Measurements from ENCODE around the gene SSTR5.

The SSTR5 gene

GRCh38 chr16:1040346-1040745 is 32.2 kb upstream of the SSTR5 start:
- DNase-seq (ENCODE audit: low spot score) = no peak

- DNase-seq (ENCODE audit: low spot score) = no peak
These were observed 30.4 kb upstream of the SSTR5 start for GRCh38 chr16:1042049-1042744.

- DNase-seq (ENCODE audit: low spot score) = no peak
These were observed 29.7 kb upstream of the SSTR5 start for GRCh38 chr16:1042866-1043265.

GRCh38 chr16:1043881-1044451 is 28.6 kb upstream of the SSTR5 start:
- DNase-seq (ENCODE audit: low spot score) = no peak

GRCh38 chr16:1044460-1045309 is 27.9 kb upstream of the SSTR5 start:
- no peak for DNase-seq (ENCODE audit: low spot score)

DNA sequence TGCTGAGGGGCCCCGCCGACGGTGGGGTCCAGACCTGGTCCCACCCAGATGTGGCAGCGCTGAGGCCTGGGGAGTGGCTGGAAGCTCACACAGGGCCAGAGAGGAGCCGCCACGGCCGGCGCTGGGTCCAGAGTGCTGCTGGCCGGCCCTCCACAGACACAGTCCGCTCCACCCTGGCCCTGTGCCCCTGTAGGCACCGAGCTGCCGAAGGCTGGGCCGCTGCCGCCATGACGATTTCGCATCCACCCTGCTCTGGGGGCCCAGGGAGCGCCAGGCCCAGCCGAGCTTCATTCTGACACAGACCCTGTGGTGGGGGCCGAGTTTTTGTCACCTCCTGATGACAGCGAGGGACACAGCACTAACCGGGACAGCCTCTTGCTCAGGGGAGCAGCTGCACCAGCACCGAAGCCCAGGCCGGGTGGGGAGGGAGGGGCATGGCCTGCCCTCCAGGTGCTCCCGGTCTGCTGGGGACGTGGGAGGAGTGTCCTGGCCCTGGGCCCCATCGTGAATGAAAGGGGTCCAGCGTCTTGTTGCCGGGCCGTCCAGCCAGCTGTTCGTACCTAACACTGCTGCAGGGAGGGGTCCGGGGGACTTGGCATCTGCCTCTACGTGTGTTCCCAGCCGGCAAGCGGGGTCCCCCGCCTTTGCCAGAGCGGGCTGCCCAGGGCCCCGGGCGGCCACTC is 27.1 kb upstream of the SSTR5 start:
- no peak for DNase-seq (ENCODE audit: low spot score)

DNA sequence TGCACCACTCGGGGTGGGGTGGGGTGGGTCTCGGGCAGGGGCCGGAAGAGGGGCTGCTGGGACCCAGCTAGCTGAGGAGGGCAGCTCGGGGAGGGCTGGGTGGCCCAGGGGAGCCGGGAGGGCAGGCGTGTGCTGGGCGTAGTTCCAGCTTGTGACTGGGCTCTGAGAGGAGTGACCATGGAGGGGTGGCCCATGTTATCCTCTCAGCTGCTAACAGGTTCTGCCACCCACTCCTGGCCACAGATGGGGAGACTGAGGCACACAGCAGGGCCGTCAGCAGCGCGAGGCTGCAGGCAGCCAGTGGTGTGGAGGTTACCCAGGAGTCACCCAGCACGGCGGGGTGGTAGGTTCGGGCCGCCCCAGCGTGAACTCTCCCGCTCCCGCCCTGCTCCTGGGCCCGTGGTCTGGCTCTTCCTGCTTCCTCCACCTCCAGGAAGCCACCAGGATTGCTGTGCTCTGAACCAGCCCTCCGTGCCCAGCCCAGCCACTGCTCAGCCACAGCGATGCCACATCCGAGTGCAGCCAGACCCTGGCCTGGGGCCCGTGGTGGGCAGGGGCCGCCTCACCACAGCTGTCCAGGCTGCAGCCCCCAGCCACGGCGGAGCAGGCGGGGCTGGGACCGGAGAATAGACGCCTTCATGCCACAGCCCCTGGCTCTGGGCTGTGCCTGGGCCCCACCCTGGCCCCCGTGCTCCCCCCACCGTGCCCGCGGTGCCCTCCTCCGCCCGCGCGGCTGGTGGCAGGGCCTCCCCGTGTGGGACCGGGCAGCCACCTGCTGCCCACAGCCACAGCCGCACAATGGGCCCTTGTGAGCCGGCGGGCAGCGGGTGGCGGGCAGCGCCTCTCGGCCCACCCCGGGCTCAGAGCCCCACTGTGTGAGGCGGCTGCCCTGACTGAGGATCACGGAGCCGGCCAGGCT is 26.3 kb upstream of the SSTR5 start:
- DNase-seq (ENCODE audit: low spot score) = no peak

DNA sequence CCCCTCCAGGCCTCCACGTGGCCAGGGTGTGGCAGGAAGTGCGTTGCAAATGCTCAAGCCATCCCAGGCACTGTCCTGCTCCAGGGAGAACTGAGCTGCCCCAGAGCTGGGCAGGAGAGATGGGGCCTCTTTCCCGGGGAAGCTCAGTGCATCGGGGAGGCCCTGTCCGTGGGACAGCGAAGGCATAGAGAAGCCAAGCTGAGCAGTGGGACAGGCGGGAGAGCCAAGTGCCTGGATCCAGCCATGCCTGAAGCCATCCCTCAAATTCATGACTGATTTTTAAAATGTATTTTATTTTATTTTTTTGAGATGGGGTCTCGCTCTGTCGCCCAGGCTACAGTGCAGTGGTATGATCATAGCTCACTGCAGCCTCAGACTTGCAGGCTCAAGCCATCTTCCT is 25.4 kb upstream of the SSTR5 start:
- no peak for DNase-seq (ENCODE audit: low spot score)

GRCh38 chr16:1047801-1048200 is 24.7 kb upstream of the SSTR5 start:
- DNase-seq (ENCODE audit: low spot score) = no peak

DNA sequence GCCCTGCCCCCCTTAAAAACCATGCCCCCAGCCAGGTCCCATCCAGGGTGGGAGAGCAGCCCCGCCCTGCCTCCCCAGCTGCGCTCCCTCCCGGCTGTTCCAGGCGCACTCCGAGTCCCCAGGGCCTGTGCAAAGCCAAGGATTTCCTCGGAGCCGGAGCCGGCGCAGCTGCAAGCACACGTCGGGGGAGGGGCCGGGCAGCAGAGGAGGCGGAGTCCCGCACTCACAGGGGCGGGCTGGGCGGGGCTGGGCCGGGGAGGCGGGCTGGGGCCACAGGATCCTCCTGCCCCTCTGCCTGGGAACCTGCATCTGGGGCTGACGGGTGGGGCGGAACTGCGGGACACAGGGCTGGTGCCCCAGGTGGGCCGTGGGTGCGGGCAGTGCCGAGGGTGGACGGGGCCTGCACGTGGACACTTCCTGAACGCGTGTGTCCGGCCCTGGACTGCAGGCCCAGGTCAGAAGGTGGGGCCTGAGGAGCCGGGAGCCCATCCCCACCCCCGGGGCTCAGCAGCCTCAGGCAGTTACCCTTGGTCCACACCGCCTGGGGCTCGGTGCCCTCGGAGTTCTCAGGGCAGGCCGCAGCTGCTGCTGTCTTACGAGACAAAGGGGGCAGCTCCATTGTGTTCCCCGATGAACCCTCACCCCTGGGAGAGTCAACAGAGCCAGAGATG is 24.0 kb upstream of the SSTR5 start:
- peak; percentile 67 for DNase-seq (ENCODE audit: low spot score)

- DNase-seq (ENCODE audit: low spot score) = no peak
These were observed 23.2 kb upstream of the SSTR5 start for GRCh38 chr16:1049113-1049975.

DNA sequence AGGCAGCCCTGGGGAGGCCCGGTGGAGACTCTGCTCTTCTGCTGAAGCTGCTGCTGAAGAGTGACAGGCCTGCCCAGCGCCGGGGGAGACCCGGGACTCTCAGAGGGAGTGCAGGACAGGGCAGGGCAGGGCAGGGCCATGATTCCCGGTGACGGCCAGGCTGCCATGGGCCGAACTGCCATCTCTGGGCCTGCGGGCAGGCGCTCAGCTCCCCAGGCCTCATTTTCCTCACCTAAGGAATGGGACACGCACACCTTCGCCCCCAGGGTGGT is 22.6 kb upstream of the SSTR5 start:
- DNase-seq (ENCODE audit: low spot score) = no peak

GRCh38 chr16:1050516-1050915 is 22.0 kb upstream of the SSTR5 start:
- no peak for DNase-seq (ENCODE audit: low spot score)

DNA sequence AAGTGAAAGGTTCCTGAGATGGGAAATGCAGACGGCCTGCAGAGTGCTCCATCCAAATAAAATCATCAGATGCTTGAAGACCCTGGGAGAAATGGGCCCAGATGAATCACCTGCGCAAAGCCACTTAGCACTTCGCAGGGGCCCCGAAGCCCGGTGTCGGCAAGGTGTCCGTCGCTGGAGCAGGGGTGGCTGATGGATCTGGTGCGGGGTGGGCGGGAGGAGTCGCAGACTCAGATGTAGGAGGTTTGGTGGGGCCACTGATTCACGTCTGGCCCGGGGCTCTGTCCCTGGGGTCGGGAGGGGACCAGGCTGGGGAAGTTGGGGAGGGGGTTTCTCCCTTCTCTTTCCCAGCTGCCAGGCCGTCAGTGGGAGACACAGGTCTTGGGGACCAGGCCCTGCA is 21.6 kb upstream of the SSTR5 start:
- DNase-seq (ENCODE audit: low spot score) = no peak

DNA sequence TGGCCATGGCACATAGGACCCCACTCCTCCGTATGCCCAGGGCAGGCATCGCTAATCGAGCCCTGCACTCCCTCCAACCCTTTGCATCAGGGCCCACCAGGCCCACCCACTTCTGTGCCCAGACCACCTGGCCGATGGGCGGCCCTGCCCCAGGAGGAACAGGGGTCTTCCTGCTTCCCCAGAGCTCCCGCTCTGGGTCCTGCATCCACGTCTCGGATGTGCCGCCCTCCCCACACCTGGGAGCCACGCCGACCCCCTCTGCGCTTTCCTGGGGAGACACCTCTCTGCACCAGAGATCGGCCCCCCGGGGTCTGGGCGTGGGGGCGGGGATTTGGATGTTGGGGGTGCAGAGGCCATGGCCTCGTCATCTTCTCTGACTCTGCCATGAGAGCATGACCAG is 21.1 kb upstream of the SSTR5 start:
- DNase-seq (ENCODE audit: low spot score) = no peak

DNA sequence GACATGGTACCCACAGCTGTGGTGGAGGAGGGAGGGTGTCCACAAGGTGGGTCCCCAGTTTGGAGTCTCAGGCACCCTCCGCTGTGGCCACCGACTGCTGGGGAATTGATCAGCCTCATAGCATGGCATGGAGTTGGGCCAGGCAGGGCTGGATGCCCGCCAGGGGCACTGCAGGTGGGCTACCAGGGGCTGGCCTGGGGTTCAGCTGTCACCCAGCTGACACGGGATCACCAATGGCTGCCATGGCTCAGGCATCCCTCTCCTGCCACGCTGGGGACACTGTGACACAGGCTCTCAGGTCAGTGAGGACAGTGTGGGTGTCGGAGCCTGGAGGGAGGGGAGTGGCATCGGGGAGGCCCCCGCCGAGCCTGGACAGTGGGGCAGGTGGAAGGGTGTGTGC is 19.8 kb upstream of the SSTR5 start:
- no peak for DNase-seq (ENCODE audit: low spot score)

- no peak for DNase-seq (ENCODE audit: low spot score)
These were observed 19.4 kb upstream of the SSTR5 start for GRCh38 chr16:1053121-1053521.

DNA sequence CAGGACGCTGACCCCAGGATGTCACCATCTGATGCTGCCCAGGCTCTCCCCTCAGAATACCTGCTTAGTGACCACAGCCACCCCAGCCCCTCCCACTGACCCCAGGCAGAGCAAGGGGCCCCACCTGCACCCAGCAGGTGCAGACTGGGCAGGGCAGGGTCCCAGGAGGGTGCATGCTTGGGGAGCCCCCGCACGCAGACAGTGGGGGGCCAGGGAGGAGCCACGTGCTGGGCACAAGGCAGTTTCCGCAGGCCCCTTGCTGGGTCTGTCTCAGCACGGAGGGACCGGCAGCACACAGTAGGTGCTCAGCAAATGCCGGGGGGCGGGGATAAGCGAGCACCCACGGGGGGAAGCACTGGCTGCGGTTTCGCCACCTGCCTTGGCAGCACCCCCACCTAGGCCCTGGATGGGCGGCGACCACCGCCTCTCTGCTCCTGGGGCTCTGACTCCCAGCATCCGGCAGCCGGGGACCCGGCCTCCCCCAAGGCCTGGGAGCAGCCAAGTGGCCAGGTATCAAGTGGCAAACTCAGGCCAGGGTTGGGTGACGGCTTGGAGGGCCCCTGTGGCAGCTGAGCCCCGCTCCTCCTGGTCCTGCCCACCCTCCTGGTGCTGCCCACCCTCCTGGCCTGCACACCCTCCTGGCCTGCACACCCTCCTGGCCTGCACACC is 18.7 kb upstream of the SSTR5 start:
- no peak for DNase-seq (ENCODE audit: low spot score)

DNA sequence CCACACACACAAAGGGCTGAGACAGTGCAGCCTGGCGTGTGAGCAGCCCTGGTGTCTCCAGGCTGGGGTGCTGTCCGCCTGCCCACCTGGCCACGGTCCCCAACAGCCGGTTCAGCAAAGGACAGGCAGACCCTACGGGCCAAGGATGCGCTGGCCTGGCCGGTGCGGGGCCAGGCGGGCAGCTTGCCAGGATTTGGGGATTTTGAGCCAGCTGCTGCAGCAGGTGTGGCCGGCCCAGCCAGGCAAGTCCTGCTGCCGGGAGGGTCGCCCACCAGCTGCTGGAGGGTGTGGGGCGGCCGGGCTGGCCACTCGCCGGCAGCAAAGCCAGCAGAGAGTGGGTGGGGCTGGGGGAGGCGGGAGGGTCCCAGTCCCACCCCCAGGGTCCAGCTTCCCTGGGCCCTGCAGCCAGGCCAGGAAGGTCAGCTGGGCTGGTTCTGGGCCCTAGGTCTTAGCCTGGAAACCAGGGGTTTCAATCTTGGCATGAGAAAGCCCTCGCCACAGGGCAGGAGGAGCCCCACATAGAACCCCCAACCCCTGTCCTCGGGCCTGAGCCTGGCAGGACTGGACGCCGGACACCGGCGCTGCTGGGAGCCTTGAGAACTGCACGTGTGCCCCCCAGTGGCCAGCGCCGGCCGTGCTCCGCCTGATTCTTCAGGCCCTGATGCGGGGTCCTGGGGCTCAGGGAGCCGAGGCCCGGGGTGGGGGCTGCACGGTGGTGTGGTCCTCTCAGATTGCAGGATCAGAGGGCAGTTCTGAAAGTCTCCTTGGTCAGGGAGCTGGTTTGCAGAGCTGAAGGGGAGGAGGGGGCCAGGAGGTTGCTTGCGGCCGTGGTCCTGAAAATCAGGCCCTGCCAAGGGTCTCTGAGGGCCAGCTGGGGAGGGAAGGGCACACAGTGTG is 17.6 kb upstream of the SSTR5 start:
- peak; percentile 79 for DNase-seq (ENCODE audit: low spot score)
